GM19023 (cell line): ENCODE data around the gene HIVEP2.

Experiments
- ATAC-seq: cut with Tn5 transposase; IDR thresholded peaks from one replicate; pipeline ENCODE4 v1.9.1; 2021; ENCODE audit warnings: mild to moderate bottlenecking, moderate library complexity; ENCODE audit not compliant: unreplicated experiment

The HIVEP2 gene

GRCh38 chr6:142925575-142926110 is 19.3 kb downstream of the HIVEP2 start:
- ATAC-seq = no peak

DNA sequence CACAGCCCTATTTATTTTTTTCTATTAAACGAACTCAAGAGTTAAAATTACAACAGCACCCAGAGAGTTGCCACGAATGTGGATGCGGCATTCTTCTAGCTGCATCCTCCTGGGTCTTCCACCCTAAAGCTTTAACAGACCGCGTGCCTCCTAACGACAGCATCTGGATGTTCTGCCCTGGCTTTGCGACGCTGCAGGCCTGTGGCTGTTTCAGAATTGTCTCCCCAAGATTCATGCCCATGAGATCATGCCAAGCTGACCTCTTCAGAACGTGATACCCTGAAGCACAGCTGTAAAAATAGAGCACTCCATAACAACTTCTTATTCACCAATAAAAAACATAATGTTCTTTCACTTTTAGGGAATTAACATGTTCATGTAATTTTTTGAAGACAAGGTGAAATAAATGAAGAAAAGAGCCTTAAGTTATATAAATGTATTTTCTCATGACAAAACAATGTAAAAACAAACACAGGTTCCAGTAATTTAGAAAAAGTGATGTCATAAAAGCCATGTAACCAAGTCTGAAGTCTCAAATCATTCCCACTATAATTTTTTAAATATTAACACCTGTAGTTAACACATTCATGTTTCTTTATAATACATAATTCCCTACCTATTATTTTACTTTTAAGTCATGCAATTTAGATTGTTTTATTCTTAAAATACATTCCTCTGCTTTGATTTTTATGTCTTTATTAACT is 26.5 kb downstream of the HIVEP2 start:
- ATAC-seq = no peak

DNA sequence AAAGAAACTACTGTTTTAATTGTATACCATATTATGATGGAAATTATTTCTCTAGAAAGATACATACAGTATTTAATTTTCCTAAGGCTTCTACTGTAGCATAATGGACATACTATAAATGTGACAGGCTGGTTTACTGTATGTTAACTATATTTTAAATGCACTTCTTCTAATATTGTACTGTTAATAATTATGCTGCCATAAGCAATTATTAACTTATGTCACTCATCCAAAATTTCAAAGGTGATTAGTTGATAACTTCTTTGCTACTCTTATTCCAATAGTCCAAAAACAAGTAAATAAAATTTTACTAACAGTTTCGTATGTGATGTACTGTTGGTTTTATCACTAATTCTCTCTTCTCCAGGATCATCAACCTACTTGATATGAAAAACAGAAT is 28.1 kb downstream of the HIVEP2 start:
- no peak for ATAC-seq

GRCh38 chr6:142914937-142915697 is 29.9 kb downstream of the HIVEP2 start:
- no peak for ATAC-seq

DNA sequence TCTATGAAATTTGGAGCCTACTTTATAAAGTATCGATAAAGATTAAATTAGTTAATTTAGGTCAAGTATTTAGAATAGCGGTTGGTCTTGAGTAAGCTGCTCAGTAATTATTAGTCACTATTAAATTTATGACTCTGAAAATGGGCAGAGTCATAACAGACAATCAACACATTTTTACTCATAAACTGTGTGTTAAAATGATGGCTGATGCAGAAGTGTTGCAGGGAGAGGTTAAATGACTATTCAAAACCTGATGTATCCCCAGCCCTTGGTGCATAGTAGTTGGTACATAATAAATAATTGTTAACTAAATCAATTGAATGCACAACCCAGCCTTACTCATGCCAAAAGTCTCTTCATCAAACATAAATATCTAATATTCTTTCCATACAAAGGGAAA is 30.6 kb downstream of the HIVEP2 start:
- ATAC-seq = no peak

GRCh38 chr6:142913511-142914047 is 31.4 kb downstream of the HIVEP2 start:
- ATAC-seq = peak; percentile 95

GRCh38 chr6:142913036-142913510 is 31.9 kb downstream of the HIVEP2 start:
- peak; percentile 62 for ATAC-seq

- no peak for ATAC-seq
These were observed 32.9 kb downstream of the HIVEP2 start for GRCh38 chr6:142912125-142912524.

- ATAC-seq = no peak
These were observed 33.5 kb downstream of the HIVEP2 start for GRCh38 chr6:142911430-142911829.

GRCh38 chr6:142909686-142910085 is 35.3 kb downstream of the HIVEP2 start:
- ATAC-seq = no peak

- ATAC-seq = no peak
These were observed 36.7 kb downstream of the HIVEP2 start for GRCh38 chr6:142908235-142908634.

DNA sequence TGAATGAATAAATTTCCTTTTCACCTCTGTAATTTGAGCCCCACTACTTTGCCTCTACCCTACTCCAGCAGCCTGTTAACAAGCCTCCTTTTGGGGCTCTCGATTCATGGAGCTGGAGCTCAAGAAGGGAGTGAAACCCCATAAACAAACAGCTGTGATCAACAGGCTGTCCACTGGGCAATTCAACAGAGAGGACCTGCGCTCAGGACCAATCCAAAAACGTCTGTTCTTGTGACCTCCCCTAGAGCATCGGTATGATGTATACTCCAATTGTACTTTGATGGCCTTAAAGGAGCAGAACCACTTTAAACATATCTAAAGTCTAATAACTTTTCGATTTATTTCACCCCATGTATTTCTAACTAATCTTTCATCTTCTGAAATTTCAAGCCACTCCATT is 37.4 kb downstream of the HIVEP2 start:
- peak; percentile 7 for ATAC-seq

DNA sequence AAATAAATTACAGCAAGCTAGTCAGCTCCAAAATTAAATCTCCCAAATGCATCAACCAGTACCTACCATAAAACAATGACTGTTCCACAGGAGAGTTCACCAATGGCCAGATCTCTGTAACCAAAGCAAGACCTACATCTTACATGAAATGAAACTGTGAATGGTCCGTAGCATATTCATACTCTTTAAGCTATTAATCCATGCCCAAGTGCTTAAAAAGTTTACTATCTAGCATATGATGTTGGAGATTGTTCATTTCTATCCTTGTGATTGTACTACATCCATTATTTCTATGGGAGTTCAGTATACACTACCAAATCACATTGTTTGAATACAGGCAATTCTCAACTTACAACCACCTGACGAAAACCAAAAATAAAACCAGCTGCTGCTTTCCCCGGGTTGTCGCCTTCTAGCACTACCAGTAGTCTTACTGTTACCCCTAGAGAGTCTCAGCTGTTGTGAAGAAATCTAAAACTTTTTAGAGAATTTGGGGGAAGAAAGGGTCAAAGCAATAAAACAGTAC is 38.0 kb downstream of the HIVEP2 start:
- peak; percentile 67 for ATAC-seq

- ATAC-seq = no peak
These were observed 41.2 kb downstream of the HIVEP2 start for GRCh38 chr6:142903812-142904211.

DNA sequence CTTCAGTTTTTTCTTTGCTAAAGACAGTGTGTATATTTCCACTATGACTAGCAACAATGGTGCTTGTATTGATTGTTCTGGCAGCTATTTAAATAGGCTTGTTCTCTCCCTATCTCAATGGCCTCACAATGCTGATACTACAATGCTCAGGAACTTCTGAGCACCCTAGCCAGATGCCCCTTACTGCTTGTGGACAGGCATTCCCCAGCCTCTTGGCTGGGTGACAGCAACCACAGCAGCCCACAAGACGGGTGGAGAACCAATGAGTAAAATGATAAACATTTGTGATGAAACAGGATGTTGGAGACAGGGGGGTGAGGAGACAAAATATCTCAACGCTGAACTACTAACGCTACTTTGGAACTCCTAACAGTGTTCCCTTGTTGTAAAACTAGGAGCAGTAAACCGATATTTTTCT is 42.3 kb downstream of the HIVEP2 start:
- ATAC-seq = peak; percentile 78

DNA sequence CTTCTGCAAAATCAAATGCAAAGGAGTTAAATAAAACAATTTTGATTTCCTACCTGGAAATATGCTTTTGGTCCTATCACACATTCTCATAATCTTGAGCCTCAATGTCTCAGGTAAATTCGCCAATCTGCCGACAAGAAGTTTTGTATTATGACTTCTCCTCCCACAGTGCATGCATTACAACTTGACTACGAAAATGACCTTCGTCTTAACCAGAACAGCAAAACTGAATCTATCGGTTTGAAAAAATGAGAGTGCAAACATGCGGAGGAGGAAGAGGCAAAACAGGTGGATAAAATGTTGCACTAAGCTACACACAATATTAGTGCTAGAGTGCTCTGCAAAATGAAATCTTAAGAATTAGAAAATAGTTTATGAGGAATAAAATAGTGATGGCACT is 43.4 kb downstream of the HIVEP2 start:
- ATAC-seq = no peak

DNA sequence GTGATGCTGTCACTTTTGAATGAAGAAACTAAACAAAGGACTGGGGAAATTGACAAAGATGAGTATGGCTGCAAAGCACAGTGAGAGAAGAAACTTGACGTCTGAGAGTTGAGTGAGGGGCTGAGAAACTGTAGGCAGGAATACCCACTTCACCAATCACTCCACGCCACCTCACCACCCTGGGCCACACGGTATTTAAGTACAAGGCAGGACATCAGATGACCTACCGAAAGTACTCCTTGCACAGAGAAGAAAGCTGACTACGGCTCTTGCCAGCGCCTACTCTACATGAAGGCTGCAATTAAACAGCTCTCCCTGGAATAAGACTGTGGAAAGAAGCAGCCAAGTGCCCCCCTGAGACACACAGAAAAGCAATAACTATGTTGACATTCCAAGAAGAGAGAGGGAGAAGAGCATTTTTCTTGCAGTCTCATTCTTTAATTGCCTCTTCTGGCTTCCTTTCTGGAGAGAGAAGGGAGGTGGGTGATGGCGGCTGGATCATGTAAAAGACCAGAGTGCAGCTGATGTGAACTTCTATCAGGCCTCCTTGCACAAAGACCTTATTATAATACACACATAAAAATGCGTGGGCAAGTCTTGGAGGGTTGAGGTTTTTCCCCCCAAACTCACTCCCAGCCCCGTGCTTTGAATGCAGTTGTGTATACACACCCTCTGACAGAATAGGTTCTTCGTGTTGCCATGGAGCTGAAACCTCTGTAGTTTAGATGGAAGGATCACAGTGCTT is 44.6 kb downstream of the HIVEP2 start:
- ATAC-seq = no peak

- no peak for ATAC-seq
These were observed 45.8 kb downstream of the HIVEP2 start for GRCh38 chr6:142898927-142899895.

DNA sequence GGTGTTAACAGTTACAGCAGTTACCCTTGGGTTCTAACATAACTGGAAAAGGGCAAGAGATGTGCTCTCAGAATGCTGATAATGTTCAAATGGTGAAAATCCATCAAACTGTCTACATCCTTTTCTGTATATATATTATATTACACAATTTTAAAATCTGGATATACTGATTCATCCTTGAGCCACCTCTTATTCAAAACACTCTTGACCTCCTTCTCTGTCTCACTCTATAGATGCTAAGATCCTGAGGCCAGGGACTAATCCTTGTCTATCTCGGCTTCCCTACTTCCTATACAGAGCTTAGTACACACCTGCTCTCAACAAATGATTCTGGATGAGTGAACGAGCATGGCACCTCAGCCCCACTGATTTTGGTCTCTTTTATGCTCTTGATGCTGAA is 47.3 kb downstream of the HIVEP2 start:
- ATAC-seq = no peak

GRCh38 chr6:142896732-142897131 is 48.2 kb downstream of the HIVEP2 start:
- ATAC-seq = no peak
